HepG2 (cell line): ENCODE results near the gene TSPYL6. TPM values are rescaled to one million over a fixed set of nuclear protein-coding genes. Genes with fewer than 3 reads are reported as not detected.
A peak's percentile ranks its signal among the peaks of the same experiment; 100 is the strongest.

ENCODE experiments used
- BORCS8-MEF2B ChIP-seq: sonication (generic); formaldehyde crosslinking; IDR thresholded peaks from 2 replicates; pipeline ENCODE4 v1.8.0; 2022; ENCODE audit warnings: mild to moderate bottlenecking, missing genetic modification reagents
- BRD4 ChIP-seq: sonication (generic); formaldehyde crosslinking; IDR thresholded peaks from 2 replicates; pipeline ENCODE4 v1.4.0; 2020; ENCODE audit warnings: missing genetic modification reagents
- DNMT3B ChIP-seq: conservative IDR thresholded peaks from 2 replicates; pipeline ENCODE4 v1.6.1; 2016; ENCODE audit warnings: missing biosample characterization, control low read depth
- HNF1B ChIP-seq: sonication (generic); formaldehyde crosslinking; IDR thresholded peaks from 2 replicates; pipeline ENCODE4 v1.5.1; 2020; ENCODE audit warnings: mild to moderate bottlenecking, moderate library complexity, missing genetic modification reagents
- HOMEZ ChIP-seq: IDR thresholded peaks from 2 replicates; pipeline ENCODE4 v1.6.1; 2016; ENCODE audit warnings: low read depth
- MAFF ChIP-seq: IDR thresholded peaks from 2 replicates; pipeline ENCODE4 v1.6.1; 2011; ENCODE audit warnings: low read depth, low read length, improper control_type of control experiment
- MED8 ChIP-seq: sonication (generic); formaldehyde crosslinking; IDR thresholded peaks from 2 replicates; pipeline ENCODE4 v1.8.1; 2023; ENCODE audit warnings: mild to moderate bottlenecking, missing genetic modification reagents; ENCODE audit not compliant: insufficient replicate concordance
- MIER2 ChIP-seq: IDR thresholded peaks from 2 replicates; pipeline ENCODE4 v1.6.1; 2016; ENCODE audit warnings: missing biosample characterization, missing genetic modification reagents
- MXI1 ChIP-seq: IDR thresholded peaks from 3 replicates; pipeline ENCODE4 v1.6.1; 2012; ENCODE audit warnings: low read depth, low read length, inconsistent platforms, borderline replicate concordance
- TRIM22 ChIP-seq: fragments of 450-650 bp; IDR thresholded peaks from 2 replicates; pipeline ENCODE4 v1.6.1; 2017
- WIZ ChIP-seq: sonication (generic); formaldehyde crosslinking; IDR thresholded peaks from 2 replicates; pipeline ENCODE4 v1.5.1; 2020; ENCODE audit warnings: mild to moderate bottlenecking, missing genetic modification reagents
- XBP1 ChIP-seq: sonication (generic); formaldehyde crosslinking; IDR thresholded peaks from 2 replicates; pipeline ENCODE4 v1.5.0; 2020; ENCODE audit warnings: missing genetic modification reagents
- ZNF24 ChIP-seq: fragments of 450-650 bp; IDR thresholded peaks from 2 replicates; pipeline ENCODE4 v1.6.1; 2017; ENCODE audit warnings: antibody characterized with exemption, mild to moderate bottlenecking
- polyA plus RNA-seq, 8 experiments: library from polyadenylated mRNA; depleted of rRNA in 3 of 8; stranded (reverse) in 7 of 8; unstranded in 1 of 8; fragments of >200 nt; fragmentation: Illumina TruSeq in 4 of 8; extraction: Trizol in 4 of 8; gene quantifications; 2 replicates each; pipeline versions ENCODE4 v1.2.1 to v1.2.3, GENCODE V29; 2011 to 2016; ENCODE audit warnings: low read depth in 4 of 8, missing spikeins in 1 of 8, mixed read lengths in 1 of 8; ENCODE audit not compliant: insufficient read depth in 1 of 8
- total RNA-seq, 5 experiments: library from RNA; depleted of rRNA; stranded (reverse); fragments of >200 nt; fragmentation: Illumina TruSeq; extraction: Trizol; gene quantifications; 2 replicates each; pipeline ENCODE4 v1.2.3, GENCODE V29; 2016; ENCODE audit warnings: low read depth in 1 of 5
- TF ChIP-seq, protein P1 (sequence below): sonication (generic); formaldehyde crosslinking; IDR thresholded peaks from 2 replicates; pipeline ENCODE4 v1.9.0; 2021; ENCODE audit warnings: missing genetic modification reagents, borderline replicate concordance
- TF ChIP-seq, protein P2 (sequence below): sonication (generic); formaldehyde crosslinking; IDR thresholded peaks from 2 replicates; pipeline ENCODE4 v1.4.0; 2020; ENCODE audit warnings: missing genetic modification reagents, borderline replicate concordance
- TF ChIP-seq, protein P3 (sequence below): sonication (generic); formaldehyde crosslinking; IDR thresholded peaks from 2 replicates; pipeline ENCODE4 v1.4.0; 2020; ENCODE audit warnings: missing genetic modification reagents

TSPYL6 gene
- total and polyA plus RNA-seq, 2 of the 13 experiments (the other 11 are each of a cell fraction or from before 2014, with no cell fraction given) = 0.03 TPM; not detected in 1

GRCh38 chr2:54233832-54234649, 22.0 kb downstream of the TSPYL6 start (continued):
- peak; percentile 61; the same call in 1 of the 2 replicates for TF ChIP-seq HNF1B (CRISPR knock-in tag)
- no peak for TF ChIP-seq BORCS8-MEF2B (CRISPR knock-in tag)
- peak; percentile 71; the same call in 1 of the 2 replicates for TF ChIP-seq DNMT3B (CRISPR knock-in tag)
- TF ChIP-seq ZNF24 = peak; percentile 81; the same call in 1 of the 2 replicates
- TF ChIP-seq XBP1 (CRISPR knock-in tag) = no peak
- TF ChIP-seq, protein P1, sequence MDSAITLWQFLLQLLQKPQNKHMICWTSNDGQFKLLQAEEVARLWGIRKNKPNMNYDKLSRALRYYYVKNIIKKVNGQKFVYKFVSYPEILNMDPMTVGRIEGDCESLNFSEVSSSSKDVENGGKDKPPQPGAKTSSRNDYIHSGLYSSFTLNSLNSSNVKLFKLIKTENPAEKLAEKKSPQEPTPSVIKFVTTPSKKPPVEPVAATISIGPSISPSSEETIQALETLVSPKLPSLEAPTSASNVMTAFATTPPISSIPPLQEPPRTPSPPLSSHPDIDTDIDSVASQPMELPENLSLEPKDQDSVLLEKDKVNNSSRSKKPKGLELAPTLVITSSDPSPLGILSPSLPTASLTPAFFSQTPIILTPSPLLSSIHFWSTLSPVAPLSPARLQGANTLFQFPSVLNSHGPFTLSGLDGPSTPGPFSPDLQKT (CRISPR knock-in tag) = no peak
- TF ChIP-seq, protein P2, sequence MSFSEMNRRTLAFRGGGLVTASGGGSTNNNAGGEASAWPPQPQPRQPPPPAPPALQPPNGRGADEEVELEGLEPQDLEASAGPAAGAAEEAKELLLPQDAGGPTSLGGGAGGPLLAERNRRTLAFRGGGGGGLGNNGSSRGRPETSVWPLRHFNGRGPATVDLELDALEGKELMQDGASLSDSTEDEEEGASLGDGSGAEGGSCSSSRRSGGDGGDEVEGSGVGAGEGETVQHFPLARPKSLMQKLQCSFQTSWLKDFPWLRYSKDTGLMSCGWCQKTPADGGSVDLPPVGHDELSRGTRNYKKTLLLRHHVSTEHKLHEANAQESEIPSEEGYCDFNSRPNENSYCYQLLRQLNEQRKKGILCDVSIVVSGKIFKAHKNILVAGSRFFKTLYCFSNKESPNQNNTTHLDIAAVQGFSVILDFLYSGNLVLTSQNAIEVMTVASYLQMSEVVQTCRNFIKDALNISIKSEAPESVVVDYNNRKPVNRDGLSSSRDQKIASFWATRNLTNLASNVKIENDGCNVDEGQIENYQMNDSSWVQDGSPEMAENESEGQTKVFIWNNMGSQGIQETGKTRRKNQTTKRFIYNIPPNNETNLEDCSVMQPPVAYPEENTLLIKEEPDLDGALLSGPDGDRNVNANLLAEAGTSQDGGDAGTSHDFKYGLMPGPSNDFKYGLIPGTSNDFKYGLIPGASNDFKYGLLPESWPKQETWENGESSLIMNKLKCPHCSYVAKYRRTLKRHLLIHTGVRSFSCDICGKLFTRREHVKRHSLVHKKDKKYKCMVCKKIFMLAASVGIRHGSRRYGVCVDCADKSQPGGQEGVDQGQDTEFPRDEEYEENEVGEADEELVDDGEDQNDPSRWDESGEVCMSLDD (CRISPR knock-in tag) = peak; percentile 62; the same call in 1 of the 2 replicates
- TF ChIP-seq TRIM22 = no peak
- peak; percentile 94 for TF ChIP-seq HOMEZ (CRISPR knock-in tag)
- no peak for TF ChIP-seq MXI1
- TF ChIP-seq BRD4 (CRISPR knock-in tag) = no peak
- TF ChIP-seq MAFF = no peak
- TF ChIP-seq WIZ (CRISPR knock-in tag) = peak; percentile 79; the same call in 1 of the 2 replicates
- peak; percentile 49 for TF ChIP-seq MED8 (CRISPR knock-in tag)
- TF ChIP-seq, protein P3, sequence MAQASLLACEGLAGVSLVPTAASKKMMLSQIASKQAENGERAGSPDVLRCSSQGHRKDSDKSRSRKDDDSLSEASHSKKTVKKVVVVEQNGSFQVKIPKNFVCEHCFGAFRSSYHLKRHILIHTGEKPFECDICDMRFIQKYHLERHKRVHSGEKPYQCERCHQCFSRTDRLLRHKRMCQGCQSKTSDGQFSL = no peak
- TF ChIP-seq MIER2 (CRISPR knock-in tag) = peak; percentile 89
